Bronchial epithelial cell (primary cell): ENCODE data around the gene SAA1. TPM values are rescaled to one million over a fixed set of nuclear protein-coding genes. Genes with fewer than 3 reads are reported as not detected.

ENCODE experiments used
- DNase-seq: peaks from one replicate; pipeline ENCODE4 v3.0.0-alpha.2; 2010; ENCODE audit warnings: low read depth
- FAIRE-seq: peaks from 2 replicates; lab custom pipeline; 2011; peaks lifted over from hg19 to GRCh38; lab: Jason Lieb, UNC
- H3K27me3 ChIP-seq: 2 replicates; pipeline ENCODE4 v1.5.1; 2011; ENCODE audit warnings: low read length; ENCODE audit not compliant: control insufficient read depth, insufficient read depth
- H3K36me3 ChIP-seq: 2 replicates; pipeline ENCODE4 v1.5.1; 2011; ENCODE audit warnings: low read length; ENCODE audit not compliant: control insufficient read depth, insufficient read depth
- H3K4me3 ChIP-seq: 2 replicates; pipeline ENCODE4 v1.5.1; 2011; ENCODE audit warnings: mild to moderate bottlenecking, low read depth, low read length, control low read depth
- CTCF ChIP-seq: IDR thresholded peaks from 2 replicates; pipeline ENCODE4 v1.5.1; 2011; ENCODE audit warnings: mild to moderate bottlenecking, moderate library complexity, low read length, control low read depth, inconsistent platforms; ENCODE audit not compliant: insufficient read depth, severe bottlenecking
- total RNA-seq: library from RNA; depleted of rRNA; stranded (reverse); fragments of >200 nt; gene quantifications from 2 replicates; pipeline ENCODE4 v1.2.1, GENCODE V29; 2014

SAA1 gene
- total RNA-seq, 1 donor from 2014 or later, result 1.6 TPM

GRCh38 chr11:18315893-18316292 lies 49.8 kb downstream of the SAA1 start:
- no peaks in the 10 kb centered on the region for H3K36me3 ChIP-seq
- FAIRE-seq (no peak), DNase-seq (no peak)
- no peaks in the 10 kb centered on the region for H3K27me3 ChIP-seq
- TF ChIP-seq CTCF, result no peak
- H3K4me3 ChIP-seq, result no peak overlapping the region

- no peak for TF ChIP-seq CTCF
- Histone ChIP-seq H3K4me3 (no peak overlapping the region), H3K36me3 (no peaks in the 10 kb centered on the region), H3K27me3 (no peaks in the 10 kb centered on the region)
- DNase-seq (no peak), FAIRE-seq (no peak)
Measured at GRCh38 chr11:18317551-18317950, 51.5 kb downstream of the SAA1 start.

Other genes with a start within 250 kb of the SAA1 start
- gene TPH1, start 220.0 kb upstream of the SAA1 start, total RNA-seq, result under 0.01 and 0.26 TPM in 2 replicates
- 10.6 and 15.8 TPM in 2 replicates for gene SAAL1, start 160.2 kb upstream of the SAA1 start, total RNA-seq
- 0.13 TPM in 1 of 2 replicates, not detected in the other for gene MRGPRX3, start 133.7 kb upstream of the SAA1 start, total RNA-seq
- not detected in 2 replicates for gene MRGPRX4, start 93.4 kb upstream of the SAA1 start, total RNA-seq
- gene SAA4, start 29.5 kb upstream of the SAA1 start, total RNA-seq, result not detected in 2 replicates
- 1.9 TPM in 1 of 2 replicates, not detected in the other for gene SAA2, start 17.6 kb upstream of the SAA1 start, total RNA-seq
- 39.0 and 58.9 TPM in 2 replicates for gene HPS5, start 55.9 kb downstream of the SAA1 start, total RNA-seq
- gene GTF2H1, start 56.3 kb downstream of the SAA1 start, total RNA-seq, result 56.3 and 79.8 TPM in 2 replicates
- gene LDHA, start 128.3 kb downstream of the SAA1 start, total RNA-seq, result 898 and 1,075 TPM in 2 replicates
- 0.26 and 1.7 TPM in 2 replicates for gene LDHC, start 146.1 kb downstream of the SAA1 start, total RNA-seq
- not detected in 2 replicates for gene LDHAL6A, start 189.6 kb downstream of the SAA1 start, total RNA-seq